Islet of Langerhans (tissue), 1 donor: ENCODE data around the gene KCNQ5.
"Not testable (repeated sequence)": the region's sequence is repeated elsewhere in the genome, so short reads cannot be mapped to it uniquely, and the experiment has no call there.

ENCODE experiments used
- FAIRE-seq: peaks from one replicate; lab custom pipeline; 2011; peaks lifted over from hg19 to GRCh38; lab: Jason Lieb, UNC

KCNQ5 gene

DNA sequence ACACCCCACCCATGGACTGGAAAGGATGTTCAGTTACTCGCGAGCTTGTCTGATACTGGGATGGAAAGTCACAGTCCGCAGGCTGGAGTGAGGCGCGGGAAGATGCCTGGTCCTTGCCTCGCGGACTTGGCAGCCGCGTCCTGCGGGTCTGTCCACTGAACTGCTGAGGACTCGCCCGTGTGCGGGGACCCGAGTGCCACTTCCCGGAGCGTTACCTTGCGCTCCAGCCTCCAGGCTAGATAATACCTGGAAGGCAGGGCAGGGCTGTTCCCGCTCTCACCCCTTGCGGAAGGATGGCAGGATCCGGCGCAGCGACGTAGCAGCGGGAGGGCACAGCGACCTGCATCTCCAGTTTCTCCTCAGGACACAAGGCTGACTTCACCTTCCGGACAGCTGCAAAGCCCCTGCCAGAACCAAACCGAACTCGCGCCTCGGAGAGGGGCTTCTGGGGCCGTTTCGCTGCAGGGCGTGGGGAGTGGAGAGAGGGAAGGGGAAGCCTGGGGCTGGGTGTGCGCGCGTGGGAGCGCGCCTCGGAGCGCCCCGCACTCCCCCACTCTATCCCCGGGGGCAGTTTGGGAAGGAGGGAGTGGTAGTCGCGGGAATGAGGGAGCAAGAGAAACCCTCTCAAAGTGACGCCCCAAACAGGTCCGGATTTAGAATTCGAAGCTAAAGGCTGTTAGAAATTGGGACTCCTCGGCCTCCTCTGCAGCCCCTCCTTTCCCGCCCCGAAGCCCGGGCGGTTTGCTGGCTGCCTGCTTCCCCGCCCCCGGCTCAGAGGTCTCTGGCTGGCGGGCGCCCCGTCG, at the start of gene KCNQ5:
TSS of gene KCNQ5 (plus strand) at position 774 of the 803 bp plus-strand sequence.
- no peak for FAIRE-seq

DNA sequence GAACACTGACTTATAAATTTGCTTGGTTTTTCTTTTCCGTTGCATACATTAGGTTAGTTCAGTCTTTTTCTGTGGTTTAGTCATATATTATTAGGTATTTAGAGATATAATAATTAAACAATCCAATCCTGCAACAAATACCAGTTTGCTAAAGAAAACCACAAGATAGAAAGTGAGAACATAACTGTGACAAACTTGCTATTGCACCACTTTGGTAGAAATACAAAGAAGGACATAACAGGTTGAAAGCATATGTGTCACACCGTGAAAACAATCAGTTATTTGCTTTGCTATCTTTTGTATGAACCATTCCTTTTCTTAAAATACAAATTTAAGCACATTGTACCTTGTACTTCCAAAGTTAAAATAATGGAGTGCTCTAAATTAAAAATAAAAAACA, 42.0 kb upstream of the KCNQ5 start:
- no peak for FAIRE-seq

DNA sequence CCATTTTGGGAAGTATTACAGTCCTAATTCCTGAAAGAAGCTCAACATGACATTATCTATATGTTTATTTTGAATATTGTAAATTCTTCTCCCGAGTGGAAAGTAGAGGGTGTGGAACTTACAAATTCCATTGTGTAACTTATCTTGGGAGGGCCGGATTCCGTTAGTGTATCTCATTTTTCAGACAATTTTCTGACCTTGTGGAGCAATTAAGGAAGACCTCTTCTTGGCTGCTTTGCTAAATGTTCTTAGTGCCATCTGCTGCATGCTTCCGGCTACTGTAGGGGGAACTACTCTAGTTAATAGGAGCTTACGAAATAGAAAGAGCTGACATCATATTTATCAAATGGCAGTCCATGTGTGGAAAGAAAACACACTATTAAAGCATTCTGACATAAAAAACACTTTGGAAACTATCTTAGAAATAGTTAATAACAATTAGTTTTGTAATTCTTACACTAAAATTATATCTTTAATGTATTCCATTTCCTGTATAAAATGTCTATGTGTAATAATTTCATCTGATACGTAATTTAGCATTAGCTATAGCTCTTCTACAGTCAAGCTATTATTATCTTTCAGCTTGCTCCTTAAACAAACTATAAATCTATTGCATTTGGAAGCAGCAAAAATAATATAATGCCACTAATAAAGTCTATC, 41.5 kb upstream of the KCNQ5 start:
- FAIRE-seq, result no peak

DNA sequence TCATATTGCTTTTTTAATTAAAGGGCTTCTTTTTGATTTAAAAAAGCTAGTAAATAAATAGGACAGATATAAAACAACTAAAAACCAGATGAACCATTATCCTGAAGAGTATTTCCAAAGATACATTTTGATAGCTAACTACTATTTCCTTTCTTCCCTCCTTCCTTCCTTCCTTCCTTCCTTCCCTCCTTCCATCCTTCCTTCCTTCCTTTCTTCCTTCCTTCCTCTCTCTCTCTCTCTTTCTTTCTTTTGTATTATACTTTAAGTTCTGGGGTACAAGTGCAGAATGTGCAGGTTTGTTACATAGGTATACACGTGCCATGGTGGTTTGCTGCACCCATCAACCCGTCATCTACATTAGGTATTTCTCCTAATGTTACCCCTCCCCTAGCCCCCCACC, 40.9 kb upstream of the KCNQ5 start:
- FAIRE-seq, result not testable (repeated sequence)

DNA sequence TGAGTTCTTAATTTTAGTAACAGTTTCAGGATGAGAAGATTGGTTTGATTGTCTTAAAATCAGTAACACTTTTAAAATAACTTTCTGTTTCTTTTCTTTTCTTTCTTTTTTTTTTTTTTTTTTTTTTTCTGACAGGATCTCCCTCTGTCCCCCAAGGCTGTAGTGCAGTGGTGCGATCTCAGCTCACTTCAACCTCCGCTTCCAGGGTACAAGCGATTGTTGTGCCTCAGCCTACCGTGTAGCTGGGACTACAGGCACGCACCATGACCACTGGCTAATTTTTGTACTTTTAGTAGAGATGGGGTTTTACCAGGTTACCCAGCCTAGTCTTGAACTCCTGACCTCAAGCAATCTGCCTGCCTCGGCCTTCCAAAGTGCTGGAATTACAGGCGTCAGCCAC, 33.7 kb upstream of the KCNQ5 start:
- FAIRE-seq, result no peak

DNA sequence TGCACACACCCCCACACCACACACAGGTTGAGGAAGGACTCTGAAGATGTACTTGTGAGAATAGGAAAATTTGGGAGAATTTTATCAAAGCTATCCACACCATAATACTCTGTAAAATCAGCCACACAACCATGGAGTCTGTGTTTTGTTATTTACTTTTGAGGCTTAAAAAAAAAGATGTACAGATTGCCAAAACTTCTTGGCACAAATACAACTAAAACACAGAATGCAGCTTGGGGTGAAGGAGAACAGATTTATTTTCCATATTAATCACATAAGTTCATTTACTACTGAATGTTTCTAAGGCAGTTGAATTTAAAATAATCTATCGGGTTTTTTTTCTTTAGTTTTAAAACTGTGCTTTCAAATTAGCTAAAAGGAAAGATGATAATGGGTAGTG, 32.8 kb upstream of the KCNQ5 start:
- FAIRE-seq, result no peak

DNA sequence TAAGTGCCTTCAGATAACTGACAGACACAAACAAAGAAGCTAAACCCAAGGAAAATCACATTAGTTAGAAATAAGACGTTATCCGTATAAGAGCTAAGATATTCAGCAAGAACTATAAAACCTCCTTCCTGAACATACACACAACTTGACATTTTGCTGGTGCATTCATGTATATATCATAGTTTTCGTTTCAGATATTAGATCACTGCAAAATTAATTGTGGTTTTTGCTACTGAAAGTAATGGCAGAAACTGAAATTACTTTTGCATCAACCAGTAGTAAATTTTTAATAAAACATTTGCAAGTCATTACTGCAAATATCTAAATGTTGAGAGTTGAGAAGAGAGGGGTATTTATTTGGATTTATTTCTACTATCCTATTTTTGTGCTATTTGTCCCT, 26.1 kb upstream of the KCNQ5 start:
- no peak for FAIRE-seq

GRCh38 chr6:72616406-72617015, 5.4 kb upstream of the KCNQ5 start:
- no peak for FAIRE-seq

- FAIRE-seq, result no peak
Measured at GRCh38 chr6:72617721-72618120, 4.1 kb upstream of the KCNQ5 start.

DNA sequence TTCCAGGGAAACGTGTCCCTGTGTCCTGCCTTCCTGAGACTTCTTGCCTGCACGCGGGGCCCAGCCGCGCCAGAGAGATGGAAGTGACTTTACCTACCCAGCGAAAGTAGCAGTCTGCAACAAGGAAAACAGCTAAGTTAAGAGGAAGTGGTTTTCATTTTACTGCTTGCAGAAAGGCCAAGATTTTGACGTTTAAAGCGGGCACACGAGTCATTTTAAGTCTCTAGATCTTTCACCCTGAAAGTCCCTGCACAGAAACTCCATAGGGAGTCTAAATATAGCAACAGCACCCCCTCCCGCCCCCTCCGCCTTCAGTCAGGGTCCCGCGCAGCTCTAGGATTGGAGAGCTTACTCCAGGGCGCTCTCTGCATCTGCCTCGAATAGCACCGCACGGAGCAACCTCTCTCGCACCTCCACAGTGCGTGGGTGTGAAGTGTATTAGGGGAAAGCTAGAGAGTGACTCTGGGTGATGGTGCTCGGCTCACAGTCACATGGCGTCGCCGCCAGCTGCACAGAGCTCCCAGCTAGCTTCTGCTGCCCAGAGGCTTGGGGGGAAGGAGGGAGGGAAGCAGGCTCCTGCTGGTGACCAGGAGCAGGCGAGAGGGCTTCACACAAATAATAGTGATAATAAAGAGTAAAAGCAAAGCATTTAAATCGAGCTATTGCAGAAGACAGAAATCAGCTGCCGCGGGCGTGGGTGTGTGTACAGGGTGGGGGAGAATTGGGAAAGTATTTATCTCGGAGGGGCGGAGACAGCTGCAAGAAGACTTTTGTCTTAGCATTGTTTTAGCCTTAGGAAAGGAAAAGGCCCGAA, 1.8 kb upstream of the KCNQ5 start:
- no peak for FAIRE-seq

DNA sequence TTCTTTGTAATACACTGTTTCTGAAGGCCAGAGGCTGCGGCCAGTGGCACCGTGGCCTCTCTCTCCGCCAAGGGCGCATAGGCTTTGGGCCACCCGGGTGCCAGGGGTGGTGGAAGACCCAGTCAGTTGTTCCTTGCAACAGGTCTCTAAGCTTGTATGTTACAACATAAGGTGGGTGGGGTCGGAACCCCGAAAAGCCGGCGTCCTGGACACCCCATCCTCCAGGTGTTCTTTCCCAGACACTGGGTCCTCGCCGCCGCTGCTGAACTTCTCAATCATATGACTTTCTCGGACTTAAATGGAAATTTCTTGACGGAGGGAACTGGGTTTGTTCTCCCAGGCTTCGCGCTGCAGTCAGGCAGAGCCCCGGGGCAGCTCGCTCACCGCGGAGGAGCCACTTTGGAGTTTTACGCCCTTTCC, 983 bp upstream of the KCNQ5 start:
- FAIRE-seq, result no peak

DNA sequence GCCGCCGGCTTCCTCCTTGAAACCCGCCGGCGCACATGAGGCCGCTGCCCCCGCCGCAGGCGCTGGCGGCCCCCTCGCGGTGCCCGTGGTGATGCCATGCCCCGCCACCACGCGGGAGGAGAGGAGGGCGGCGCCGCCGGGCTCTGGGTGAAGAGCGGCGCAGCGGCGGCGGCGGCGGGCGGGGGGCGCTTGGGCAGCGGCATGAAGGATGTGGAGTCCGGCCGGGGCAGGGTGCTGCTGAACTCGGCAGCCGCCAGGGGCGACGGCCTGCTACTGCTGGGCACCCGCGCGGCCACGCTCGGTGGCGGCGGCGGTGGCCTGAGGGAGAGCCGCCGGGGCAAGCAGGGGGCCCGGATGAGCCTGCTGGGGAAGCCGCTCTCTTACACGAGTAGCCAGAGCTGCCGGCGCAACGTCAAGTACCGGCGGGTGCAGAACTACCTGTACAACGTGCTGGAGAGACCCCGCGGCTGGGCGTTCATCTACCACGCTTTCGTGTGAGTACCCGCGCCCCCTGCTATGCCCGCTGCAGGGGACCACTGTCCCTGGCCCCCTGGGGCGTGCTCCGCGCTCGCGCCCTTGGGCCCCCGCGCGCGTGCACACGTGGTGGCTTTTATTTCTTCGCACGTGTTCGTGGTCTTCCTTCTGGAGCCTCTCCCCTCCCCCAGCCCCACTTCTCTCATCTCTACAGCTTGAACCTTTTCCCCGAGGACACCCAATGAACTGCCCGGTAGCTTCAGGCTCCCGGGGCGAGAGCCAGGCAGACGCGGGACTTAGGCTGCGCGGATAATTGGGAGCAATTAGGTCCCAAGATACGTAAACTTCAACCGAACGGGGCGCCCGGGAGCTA, 453 bp downstream of the KCNQ5 start:
- FAIRE-seq, result no peak

GRCh38 chr6:72623808-72624207, 1.9 kb downstream of the KCNQ5 start:
- FAIRE-seq, result no peak

- FAIRE-seq, result no peak
Measured at GRCh38 chr6:72624557-72625160, 2.8 kb downstream of the KCNQ5 start.

DNA sequence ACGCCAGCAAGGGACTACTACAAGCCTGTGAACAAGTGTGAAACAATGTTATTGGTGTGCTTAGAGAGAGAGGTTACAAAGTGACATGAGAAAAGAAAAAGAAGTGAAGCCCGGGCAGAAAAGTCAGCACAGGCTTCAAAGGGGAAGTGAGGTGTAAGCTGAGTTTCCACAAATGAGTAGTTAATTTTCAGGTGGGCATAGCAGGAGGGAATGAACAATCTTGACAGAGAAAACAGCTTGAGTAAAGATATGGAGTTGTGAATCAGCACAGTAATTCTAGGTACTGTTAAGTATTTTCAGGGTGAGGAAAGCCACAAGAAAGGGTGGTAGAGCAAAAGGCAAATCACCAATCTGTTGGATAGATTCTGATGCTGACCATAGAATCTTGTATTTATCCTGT, 4.3 kb downstream of the KCNQ5 start:
- FAIRE-seq, result no peak

- FAIRE-seq, result no peak
Measured at GRCh38 chr6:72627539-72627938, 5.7 kb downstream of the KCNQ5 start.

DNA sequence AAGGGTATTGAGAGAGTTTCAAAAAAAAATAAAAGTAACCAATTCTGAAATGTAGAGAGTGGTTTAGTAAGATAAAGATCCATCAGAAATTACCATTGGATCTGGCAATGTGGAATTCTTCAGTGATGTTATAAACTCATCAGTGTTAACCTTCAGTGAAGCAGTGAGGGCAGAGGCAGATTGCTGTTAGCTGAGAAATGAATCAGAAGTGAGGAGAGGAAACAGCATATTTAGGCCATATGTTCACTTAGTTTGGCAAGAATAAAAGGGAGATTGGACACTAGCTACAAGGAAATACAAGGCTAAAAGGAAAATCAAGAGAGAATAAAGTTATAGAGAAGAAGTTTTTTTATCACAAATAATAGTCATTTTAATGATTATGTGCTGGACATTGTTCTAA, 9.6 kb downstream of the KCNQ5 start:
- FAIRE-seq, result no peak

GRCh38 chr6:72635636-72636035, 13.8 kb downstream of the KCNQ5 start:
- no peak for FAIRE-seq

- FAIRE-seq, result no peak
Measured at GRCh38 chr6:72636215-72636614, 14.4 kb downstream of the KCNQ5 start.

- no peak for FAIRE-seq
Measured at GRCh38 chr6:72636786-72637185, 14.9 kb downstream of the KCNQ5 start.

DNA sequence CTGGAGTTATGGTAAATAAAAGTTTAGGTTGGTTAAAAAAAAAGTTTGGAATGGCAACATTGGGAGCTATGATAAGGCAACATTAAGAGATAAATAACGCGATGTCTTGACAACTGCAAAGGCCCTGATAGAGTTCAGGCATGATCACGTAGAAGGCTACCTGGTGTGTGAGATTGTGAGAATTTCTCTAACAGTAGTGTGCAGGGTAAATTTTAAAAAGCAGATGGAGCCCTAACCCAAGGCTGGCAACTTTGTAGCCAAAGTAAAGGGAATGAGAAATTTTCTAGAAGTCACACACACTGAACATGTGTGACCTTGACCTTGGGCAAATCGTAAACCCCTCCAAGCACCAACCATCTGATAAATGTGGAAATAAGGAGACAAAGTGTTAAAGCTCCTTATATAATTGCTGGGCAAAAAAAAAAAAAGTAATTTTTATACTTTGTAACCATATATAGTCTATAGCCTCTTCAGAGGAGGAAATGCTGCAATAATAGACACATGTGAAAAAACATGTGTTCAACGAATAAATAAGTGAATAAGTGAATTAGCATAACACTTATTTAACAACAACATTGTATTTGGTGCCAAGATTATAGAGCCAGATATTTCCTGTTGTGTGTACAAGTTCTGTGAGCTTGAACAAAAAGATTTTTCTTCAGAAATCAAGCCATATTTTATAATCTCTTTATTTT, 18.2 kb downstream of the KCNQ5 start:
- no peak for FAIRE-seq
